H9 (cell line): Measurements from ENCODE around the gene YIPF1. TPM values are rescaled to one million over a fixed set of nuclear protein-coding genes. Genes with fewer than 3 reads are reported as not detected.
A peak's percentile ranks its signal among the peaks of the same experiment; 100 is the strongest.

Experiments used
- DNase-seq: peaks from one replicate; pipeline ENCODE4 v3.0.0-alpha.2; 2017
- H2AFZ ChIP-seq: one replicate; pipeline ENCODE4 v1.6.1; 2013; ENCODE audit warnings: mild to moderate bottlenecking, low read length, control low read depth, moderate library complexity
- H2AK5ac ChIP-seq: 2 replicates; pipeline ENCODE4 v1.6.1; 2013; ENCODE audit warnings: low read length, control low read depth, mixed read lengths; ENCODE audit not compliant: insufficient read length
- H2BK120ac ChIP-seq: one replicate; pipeline ENCODE4 v1.6.1; 2013; ENCODE audit warnings: low read depth, mild to moderate bottlenecking, low read length, control low read depth, inconsistent platforms; ENCODE audit not compliant: poor library complexity, severe bottlenecking
- H2BK12ac ChIP-seq: 2 replicates; pipeline ENCODE4 v1.6.1; 2013; ENCODE audit warnings: low read length, control low read depth, mixed read lengths, low read depth; ENCODE audit not compliant: insufficient read length
- H2BK15ac ChIP-seq: 2 replicates; pipeline ENCODE4 v1.6.1; 2013; ENCODE audit warnings: low read depth, low read length, control low read depth
- H2BK20ac ChIP-seq: one replicate; pipeline ENCODE4 v1.6.1; 2013; ENCODE audit warnings: low read depth, mild to moderate bottlenecking, low read length, control low read depth, inconsistent platforms; ENCODE audit not compliant: poor library complexity, severe bottlenecking
- H2BK5ac ChIP-seq: 2 replicates; pipeline ENCODE4 v1.6.1; 2013; ENCODE audit warnings: low read length, control low read depth, mixed read lengths; ENCODE audit not compliant: insufficient read length
- H3K14ac ChIP-seq: 2 replicates; pipeline ENCODE4 v1.6.1; 2013; ENCODE audit warnings: low read length, control low read depth; ENCODE audit not compliant: insufficient read depth
- H3K18ac ChIP-seq: 2 replicates; pipeline ENCODE4 v1.6.1; 2013; ENCODE audit warnings: low read depth, mild to moderate bottlenecking, mixed read lengths, low read length, control low read depth; ENCODE audit not compliant: insufficient read length
- H3K23ac ChIP-seq: 2 replicates; pipeline ENCODE4 v1.6.1; 2013; ENCODE audit warnings: low read length, control low read depth, mixed read lengths, low read depth; ENCODE audit not compliant: insufficient read length
- H3K23me2 ChIP-seq: 2 replicates; pipeline ENCODE4 v1.6.1; 2013; ENCODE audit warnings: low read depth, mild to moderate bottlenecking, mixed read lengths, low read length, control low read depth; ENCODE audit not compliant: insufficient read length, poor library complexity, severe bottlenecking
- H3K27ac ChIP-seq: 2 replicates; pipeline ENCODE4 v1.5.1; 2013; ENCODE audit warnings: low read length, control low read depth, mixed read lengths, low read depth; ENCODE audit not compliant: insufficient read length
- H3K27me3 ChIP-seq: 2 replicates; pipeline ENCODE4 v1.6.1; 2013; ENCODE audit warnings: low read length, control low read depth, inconsistent platforms; ENCODE audit not compliant: insufficient read depth
- H3K4ac ChIP-seq: 2 replicates; pipeline ENCODE4 v1.6.1; 2013; ENCODE audit warnings: low read depth, mild to moderate bottlenecking, control low read depth, inconsistent platforms, low read length, moderate library complexity
- H3K4me1 ChIP-seq: 2 replicates; pipeline ENCODE4 v1.6.1; 2013; ENCODE audit warnings: low read length, control low read depth, inconsistent platforms; ENCODE audit not compliant: insufficient read depth
- H3K4me2 ChIP-seq: 2 replicates; pipeline ENCODE4 v1.6.1; 2013; ENCODE audit warnings: low read length, control low read depth, mixed read lengths; ENCODE audit not compliant: insufficient read length, insufficient read depth
- H3K56ac ChIP-seq: 2 replicates; pipeline ENCODE4 v1.6.1; 2013; ENCODE audit warnings: low read depth, mild to moderate bottlenecking, mixed read lengths, low read length, control low read depth; ENCODE audit not compliant: insufficient read length
- H3K79me1 ChIP-seq: 2 replicates; pipeline ENCODE4 v1.6.1; 2013; ENCODE audit warnings: low read depth, mild to moderate bottlenecking, moderate library complexity, low read length, control low read depth, inconsistent platforms; ENCODE audit not compliant: insufficient read depth, poor library complexity, severe bottlenecking
- H3K79me2 ChIP-seq: 2 replicates; pipeline ENCODE4 v1.6.1; 2013; ENCODE audit warnings: low read length, control low read depth, inconsistent platforms; ENCODE audit not compliant: insufficient read depth
- H3K9ac ChIP-seq: 2 replicates; pipeline ENCODE4 v1.6.1; 2013; ENCODE audit warnings: low read length, control low read depth, mixed read lengths; ENCODE audit not compliant: insufficient read length; ENCODE audit errors: extremely low read depth
- H3K9me3 ChIP-seq: one replicate; pipeline ENCODE4 v1.6.1; 2013; ENCODE audit warnings: low read depth, low read length, inconsistent platforms; ENCODE audit not compliant: control insufficient read depth
- H3T11ph ChIP-seq: one replicate; pipeline ENCODE4 v1.6.1; 2013; ENCODE audit warnings: mild to moderate bottlenecking, low read length, control low read depth, inconsistent platforms
- H4K20me1 ChIP-seq: one replicate; pipeline ENCODE4 v1.6.1; 2013; ENCODE audit not compliant: control insufficient read depth, insufficient read length, insufficient read depth
- H4K5ac ChIP-seq: 2 replicates; pipeline ENCODE4 v1.6.1; 2013; ENCODE audit warnings: low read depth, mild to moderate bottlenecking, mixed read lengths, low read length, control low read depth; ENCODE audit not compliant: insufficient read length
- H4K8ac ChIP-seq: replicated peaks from 2 replicates; pipeline ENCODE4 v1.6.1; 2013; ENCODE audit warnings: low read length, control low read depth, mixed read lengths, low read depth; ENCODE audit not compliant: insufficient read length
- H4K91ac ChIP-seq: 2 replicates; pipeline ENCODE4 v1.6.1; 2013; ENCODE audit warnings: low read depth, mild to moderate bottlenecking, moderate library complexity, mixed read lengths, low read length, control low read depth; ENCODE audit not compliant: insufficient read length
- H3K27ac Mint-ChIP-seq, 3 experiments: 2 replicates in 2 of 3; 3 replicates in 1 of 3; pipeline ENCODE4 v1.8.0; 2020 to 2021; ENCODE audit warnings: mixed read lengths in 3 of 3, mild to moderate bottlenecking in 1 of 3, moderate library complexity in 1 of 3
- H3K27me3 Mint-ChIP-seq: 2 replicates; pipeline ENCODE4 v1.8.0; 2021; ENCODE audit warnings: low read depth, mild to moderate bottlenecking, moderate library complexity, mixed read lengths
- H3K36me3 Mint-ChIP-seq, 3 experiments: 2 replicates in 2 of 3; 3 replicates in 1 of 3; pipeline ENCODE4 v1.8.0; 2020 to 2021; ENCODE audit warnings: low read depth in 3 of 3, mixed read lengths in 3 of 3; ENCODE audit not compliant: insufficient read depth in 1 of 3
- H3K4me1 Mint-ChIP-seq, 2 experiments: 2 replicates each; pipeline ENCODE4 v1.8.0; 2020; ENCODE audit warnings: mixed read lengths in 2 of 2
- H3K4me3 Mint-ChIP-seq, 2 experiments: 2 replicates in 1 of 2; 3 replicates in 1 of 2; pipeline ENCODE4 v1.8.0; 2020 to 2021; ENCODE audit warnings: mild to moderate bottlenecking in 2 of 2, mixed read lengths in 2 of 2, moderate library complexity in 1 of 2
- H3K9me3 Mint-ChIP-seq, 2 experiments: 2 replicates in 1 of 2; 3 replicates in 1 of 2; pipeline ENCODE4 v1.8.0; 2020; ENCODE audit warnings: mild to moderate bottlenecking in 2 of 2, mixed read lengths in 2 of 2, moderate library complexity in 1 of 2
- CTCF ChIP-seq: fragments of 200-600 bp; sonication (generic); conservative IDR thresholded peaks from 3 replicates; pipeline ENCODE4 v1.8.0; 2021; ENCODE audit warnings: antibody characterized with exemption, mild to moderate bottlenecking
- WGBS: extraction: QIAGEN DNeasy Blood & Tissue Kit; methylation state at CpG from one replicate; pipeline ENCODE4 v1.1.7; 2013; ENCODE audit warnings: missing lambda C conversion rate, low lambda C conversion rate, mixed read lengths; ENCODE audit not compliant: insufficient read length; ENCODE audit errors: extremely low coverage; 5-methylcytosine and 5-hydroxymethylcytosine counted together
- total RNA-seq: library from RNA; stranded (reverse); gene quantifications from 2 replicates; pipeline ENCODE4 v1.2.1, GENCODE V29; 2021

Gene YIPF1
- total RNA-seq, 1 experiment from 2014 or later = 29.1 TPM

- H2AFZ ChIP-seq = no peak within 1 kb of the TSS
- Mint-ChIP-seq H3K9me3 (no peaks in the 10 kb centered on the region), H3K27me3 (peaks cover 10% of the 10 kb centered on the region), H3K36me3 (no peaks in the 10 kb centered on the region), H3K4me1 (peaks cover 12 to 17% of the 10 kb centered on the region in 2 experiments), H3K27ac (no peak within 1 kb of the TSS; a peak in 1 of 7 replicates), H3K4me3 (no peak within 1 kb of the TSS)
- no peak within 1 kb of the TSS for H3T11ph ChIP-seq
- no peak within 1 kb of the TSS for H4K5ac ChIP-seq
- no CpG with 5 or more reads among the region's 14 CpGs for WGBS
- no peak within 1 kb of the TSS for H3K4ac ChIP-seq
- no peak within 1 kb of the TSS for H2BK12ac ChIP-seq
- H2BK20ac ChIP-seq = no peak within 1 kb of the TSS
- H2BK15ac ChIP-seq = no peak within 1 kb of the TSS
- H3K4me2 ChIP-seq = no peak within 1 kb of the TSS
- no peaks in the 10 kb centered on the region for H3K79me2 ChIP-seq
- H3K23me2 ChIP-seq = no peaks in the 10 kb centered on the region
- H3K9ac ChIP-seq = no peak within 1 kb of the TSS
- no peak within 1 kb of the TSS for H4K8ac ChIP-seq
- TF ChIP-seq CTCF = no peak
- no peak within 1 kb of the TSS for H3K56ac ChIP-seq
- no peak within 1 kb of the TSS for H3K18ac ChIP-seq
- H3K79me1 ChIP-seq = no peaks in the 10 kb centered on the region
- no peak within 1 kb of the TSS for H3K27ac ChIP-seq
- no peaks in the 10 kb centered on the region for H3K27me3 ChIP-seq
- no peak within 1 kb of the TSS for H3K14ac ChIP-seq
- H4K91ac ChIP-seq = no peak within 1 kb of the TSS
- no peaks in the 10 kb centered on the region for H4K20me1 ChIP-seq
- no peak within 1 kb of the TSS for H2AK5ac ChIP-seq
- no peak within 1 kb of the TSS for H2BK5ac ChIP-seq
- DNase-seq = peak; percentile 61
- H3K9me3 ChIP-seq = no peaks in the 10 kb centered on the region
- H3K23ac ChIP-seq = no peak within 1 kb of the TSS
- H3K4me1 ChIP-seq = no peaks in the 10 kb centered on the region; the same call in 1 of the 2 replicates
- H2BK120ac ChIP-seq = no peak within 1 kb of the TSS
Measured at GRCh38 chr1:53893999-53894636, 4.5 kb upstream of the YIPF1 start, which contains the start of gene DIO1. Gene DIO1 (plus strand): TSS chr1:53894187. CDS start chr1:53894211, 24 bp downstream.
